ENCODE measurements around the gene P3H2.

The P3H2 gene

GRCh38 chr3:190132371-190132770, 11.7 kb upstream of the P3H2 start:
- peak; percentile 50 for DNase-seq (ENCODE audit: low read depth)
- H3K4me3 ChIP-seq (ENCODE audit: control insufficient read depth, low read depth, low read length), result no peak overlapping the region
- TF ChIP-seq, protein P1, sequence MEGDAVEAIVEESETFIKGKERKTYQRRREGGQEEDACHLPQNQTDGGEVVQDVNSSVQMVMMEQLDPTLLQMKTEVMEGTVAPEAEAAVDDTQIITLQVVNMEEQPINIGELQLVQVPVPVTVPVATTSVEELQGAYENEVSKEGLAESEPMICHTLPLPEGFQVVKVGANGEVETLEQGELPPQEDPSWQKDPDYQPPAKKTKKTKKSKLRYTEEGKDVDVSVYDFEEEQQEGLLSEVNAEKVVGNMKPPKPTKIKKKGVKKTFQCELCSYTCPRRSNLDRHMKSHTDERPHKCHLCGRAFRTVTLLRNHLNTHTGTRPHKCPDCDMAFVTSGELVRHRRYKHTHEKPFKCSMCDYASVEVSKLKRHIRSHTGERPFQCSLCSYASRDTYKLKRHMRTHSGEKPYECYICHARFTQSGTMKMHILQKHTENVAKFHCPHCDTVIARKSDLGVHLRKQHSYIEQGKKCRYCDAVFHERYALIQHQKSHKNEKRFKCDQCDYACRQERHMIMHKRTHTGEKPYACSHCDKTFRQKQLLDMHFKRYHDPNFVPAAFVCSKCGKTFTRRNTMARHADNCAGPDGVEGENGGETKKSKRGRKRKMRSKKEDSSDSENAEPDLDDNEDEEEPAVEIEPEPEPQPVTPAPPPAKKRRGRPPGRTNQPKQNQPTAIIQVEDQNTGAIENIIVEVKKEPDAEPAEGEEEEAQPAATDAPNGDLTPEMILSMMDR (conservative IDR thresholded peaks at IDR 0.05; ENCODE audit: control insufficient read depth, insufficient read depth, low read depth, low read length), result no peak

DNA sequence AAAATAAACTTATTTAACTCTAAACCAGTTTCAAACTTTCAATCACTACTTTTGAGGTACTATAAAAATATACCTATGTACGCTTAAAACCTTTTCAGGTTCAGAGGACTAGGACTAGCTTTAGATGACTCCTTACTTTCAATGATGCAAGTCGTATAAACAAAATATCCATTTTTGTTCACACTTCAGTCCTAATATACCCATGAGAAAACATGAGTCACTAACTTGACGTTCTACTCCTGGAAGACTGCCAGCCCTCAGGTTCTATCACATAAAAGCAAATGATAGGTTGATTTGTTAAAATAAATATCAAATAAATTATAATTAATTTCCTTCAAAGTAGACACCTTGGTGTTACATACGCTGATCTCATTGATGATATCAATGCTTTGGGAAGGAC, 10.6 kb upstream of the P3H2 start:
- H3K4me3 ChIP-seq (ENCODE audit: control insufficient read depth, low read depth, low read length), result no peak overlapping the region
- DNase-seq (ENCODE audit: low read depth), result peak; percentile 86
- TF ChIP-seq, protein P1 (conservative IDR thresholded peaks at IDR 0.05; ENCODE audit: control insufficient read depth, insufficient read depth, low read depth, low read length), result no peak

DNA sequence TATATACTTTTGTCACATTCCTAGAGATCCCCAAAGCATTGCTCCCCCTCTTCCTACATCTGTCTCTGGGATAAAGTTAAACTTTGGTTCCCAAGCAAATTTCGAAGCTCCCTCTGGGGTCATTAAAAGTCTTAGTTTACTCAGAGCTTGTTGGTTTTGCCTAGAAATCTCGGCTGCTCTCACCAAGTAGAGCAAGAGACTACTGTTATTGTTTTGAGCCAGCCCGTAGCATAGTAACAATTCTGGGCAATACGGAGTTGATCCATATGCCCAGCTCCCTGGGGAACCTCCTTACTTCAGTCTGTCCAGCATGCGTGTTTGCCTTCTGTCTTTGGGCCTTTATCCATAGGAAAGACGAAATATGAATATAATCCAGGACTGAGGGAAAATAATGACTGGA, 10.0 kb upstream of the P3H2 start:
- peak; percentile 63 for DNase-seq (ENCODE audit: low read depth)
- H3K4me3 ChIP-seq (ENCODE audit: control insufficient read depth, low read depth, low read length), result no peak overlapping the region
- TF ChIP-seq, protein P1 (conservative IDR thresholded peaks at IDR 0.05; ENCODE audit: control insufficient read depth, insufficient read depth, low read depth, low read length), result no peak

GRCh38 chr3:190130037-190130436, 9.3 kb upstream of the P3H2 start:
- H3K4me3 ChIP-seq (ENCODE audit: control insufficient read depth, low read depth, low read length), result no peak overlapping the region
- DNase-seq (ENCODE audit: low read depth), result no peak
- TF ChIP-seq, protein P1 (conservative IDR thresholded peaks at IDR 0.05; ENCODE audit: control insufficient read depth, insufficient read depth, low read depth, low read length), result no peak

DNA sequence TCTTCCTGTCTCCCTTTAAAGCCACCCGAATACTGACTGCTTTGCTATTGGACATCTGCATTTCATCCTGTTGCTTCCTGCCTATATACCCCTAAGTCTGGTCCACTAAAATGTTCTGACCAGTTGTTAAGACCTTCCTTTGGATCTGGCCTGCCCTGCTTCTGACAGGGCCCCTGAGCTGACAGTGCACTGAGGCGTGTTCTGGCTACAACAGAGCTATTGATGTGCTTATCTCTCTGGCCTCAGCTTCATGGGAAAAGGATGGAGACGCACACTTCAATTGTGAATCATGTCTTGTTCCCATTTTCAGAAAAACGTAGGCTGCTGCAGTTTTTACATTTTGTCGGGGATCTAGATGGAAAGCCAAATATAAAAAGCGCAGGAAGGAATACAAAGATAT, 7.1 kb upstream of the P3H2 start:
- TF ChIP-seq, protein P1 (conservative IDR thresholded peaks at IDR 0.05; ENCODE audit: control insufficient read depth, insufficient read depth, low read depth, low read length), result no peak
- no peak for DNase-seq (ENCODE audit: low read depth)
- no peak overlapping the region for H3K4me3 ChIP-seq (ENCODE audit: control insufficient read depth, low read depth, low read length)

DNA sequence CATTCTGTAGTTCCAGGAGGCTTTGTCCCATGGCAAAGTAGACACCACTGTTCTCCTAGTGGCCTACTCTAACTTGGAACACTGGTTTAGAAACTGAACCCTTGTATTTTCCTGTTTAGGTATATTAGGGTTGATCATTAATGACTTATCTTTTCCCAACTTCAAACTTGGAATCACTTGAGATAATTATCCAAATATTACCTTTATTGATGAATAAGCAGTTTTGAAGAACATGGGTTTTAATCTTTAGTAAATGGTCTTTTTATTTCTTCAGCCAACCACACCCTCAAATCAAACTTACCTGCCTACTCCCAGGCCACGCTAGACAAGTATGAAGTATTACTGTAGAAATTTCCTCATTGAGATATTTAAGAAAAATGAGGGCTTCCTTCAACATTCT, 6.5 kb upstream of the P3H2 start:
- H3K4me3 ChIP-seq (ENCODE audit: control insufficient read depth, low read depth, low read length), result no peak overlapping the region
- TF ChIP-seq, protein P1 (conservative IDR thresholded peaks at IDR 0.05; ENCODE audit: control insufficient read depth, insufficient read depth, low read depth, low read length), result no peak
- DNase-seq (ENCODE audit: low read depth), result no peak

DNA sequence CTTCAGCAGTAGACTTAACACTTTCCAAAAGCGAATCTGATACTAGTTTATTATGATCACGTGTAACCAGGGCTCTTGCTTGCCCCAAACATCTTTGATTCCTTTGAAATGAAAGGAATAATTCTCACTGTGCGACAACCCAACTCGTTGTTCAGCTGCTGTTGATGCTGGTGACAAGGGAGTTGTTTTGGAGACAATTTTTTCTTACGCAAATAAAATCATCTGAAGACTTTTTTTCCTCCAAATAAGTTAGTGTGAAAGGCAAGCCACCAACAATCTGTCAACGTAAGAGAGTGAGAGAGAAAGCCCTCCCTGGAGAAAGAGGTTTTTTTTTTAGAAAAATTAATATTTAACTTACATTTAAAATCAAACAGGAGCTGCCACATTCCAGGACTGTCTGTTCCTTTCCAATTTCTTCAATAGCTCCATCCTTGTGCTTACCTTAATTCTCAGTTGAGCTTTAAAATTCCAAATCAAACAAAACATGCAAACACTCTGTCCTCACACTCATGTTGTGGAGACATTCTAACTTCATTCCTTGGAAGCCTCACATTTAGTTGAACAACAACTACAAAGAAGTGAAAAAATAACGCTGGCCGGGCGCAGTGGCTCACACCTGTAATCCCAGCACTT, 4.9 kb upstream of the P3H2 start:
- DNase-seq (ENCODE audit: low read depth), result no peak
- H3K4me3 ChIP-seq (ENCODE audit: control insufficient read depth, low read depth, low read length), result no peak overlapping the region
- TF ChIP-seq, protein P1 (conservative IDR thresholded peaks at IDR 0.05; ENCODE audit: control insufficient read depth, insufficient read depth, low read depth, low read length), result no peak

Measured in fibroblast of mammary gland (primary cell).